ENCODE results near the gene S1PR4.

The S1PR4 gene

GRCh38 chr19:3178377-3178972, at the start of gene S1PR4:
S1PR4 (plus strand) TSS chr19:3178769; CDS start chr19:3178793, 24 bp downstream.
- DNase-seq, result no peak

GRCh38 chr19:3129112-3129511, 49.5 kb upstream of the S1PR4 start:
- DNase-seq, result no peak

- DNase-seq, result no peak
Measured at GRCh38 chr19:3131168-3131567, 47.4 kb upstream of the S1PR4 start.

GRCh38 chr19:3132971-3133792, 45.4 kb upstream of the S1PR4 start:
- DNase-seq, result no peak

GRCh38 chr19:3133793-3134116, 44.8 kb upstream of the S1PR4 start:
- no peak for DNase-seq

GRCh38 chr19:3135961-3136683, 42.4 kb upstream of the S1PR4 start, which contains the start of gene GNA15:
GNA15 (plus strand) TSS chr19:3136033; CDS start chr19:3136451, 418 bp downstream.
- DNase-seq, result no peak

- DNase-seq, result no peak
Measured at GRCh38 chr19:3136684-3137055, 41.9 kb upstream of the S1PR4 start.

GRCh38 chr19:3137119-3137518, 41.5 kb upstream of the S1PR4 start:
- no peak for DNase-seq

- DNase-seq, result no peak
Measured at GRCh38 chr19:3138268-3138667, 40.3 kb upstream of the S1PR4 start.

- DNase-seq, result no peak
Measured at GRCh38 chr19:3140667-3141038, 37.9 kb upstream of the S1PR4 start.

- no peak for DNase-seq
Measured at GRCh38 chr19:3142292-3142670, 36.3 kb upstream of the S1PR4 start.

- DNase-seq, result no peak
Measured at GRCh38 chr19:3142781-3143337, 35.7 kb upstream of the S1PR4 start.

- no peak for DNase-seq
Measured at GRCh38 chr19:3145909-3146676, 32.5 kb upstream of the S1PR4 start.

- no peak for DNase-seq
Measured at GRCh38 chr19:3146677-3147100, 31.9 kb upstream of the S1PR4 start.

GRCh38 chr19:3148503-3148902, 30.1 kb upstream of the S1PR4 start:
- no peak for DNase-seq

- DNase-seq, result no peak
Measured at GRCh38 chr19:3149089-3149488, 29.5 kb upstream of the S1PR4 start.

GRCh38 chr19:3149526-3150505, 28.8 kb upstream of the S1PR4 start:
- DNase-seq, result no peak

- no peak for DNase-seq
Measured at GRCh38 chr19:3150739-3151329, 27.7 kb upstream of the S1PR4 start.

- DNase-seq, result no peak
Measured at GRCh38 chr19:3151563-3152418, 26.8 kb upstream of the S1PR4 start.

GRCh38 chr19:3152419-3152780, 26.2 kb upstream of the S1PR4 start:
- no peak for DNase-seq

Measured in NCI-H1930 (cell line).